A673 (cell line): ENCODE results near the gene CRY1. TPM values are rescaled to one million over a fixed set of nuclear protein-coding genes. Genes with fewer than 3 reads are reported as not detected.
A peak's percentile ranks its signal among the peaks of the same experiment; 100 is the strongest.

Experiments
- BruUV-seq: library from RNA; stranded (reverse); fragments of 400-500 nt; replicated peaks from 2 replicates; lab custom pipeline; 2021; lab: Mats Ljungman, UMichigan
- CTCF ChIA-PET: fragments of 300-600 bp; sonication (Branson Sonifier 250); formaldehyde crosslinking; loops from one replicate; lab custom pipeline; 2022; ENCODE audit warnings: antibody characterized with exemption; lab: Charles Lee
- POLR2A ChIA-PET: fragments of 300-600 bp; sonication (Branson Sonifier 250); formaldehyde crosslinking; loops from one replicate; lab custom pipeline; 2022; ENCODE audit warnings: antibody characterized with exemption; ENCODE audit not compliant: low non-redundant PET; lab: Charles Lee
- DNase-seq: peaks from one replicate; pipeline ENCODE4 v3.0.0-alpha.2; 2015; ENCODE audit warnings: low spot score
- H3K27ac ChIP-seq: fragments of 200-600 bp; sonication (generic); 2 replicates; pipeline ENCODE4 v1.5.1; 2016; ENCODE audit warnings: mixed run types, low read depth, mild to moderate bottlenecking, mixed read lengths, antibody characterized with exemption, low read length; ENCODE audit not compliant: poor library complexity, severe bottlenecking
- H3K27me3 ChIP-seq: fragments of 200-600 bp; sonication (generic); replicated peaks from 2 replicates; pipeline ENCODE4 v1.6.1; 2017; ENCODE audit warnings: mixed run types, low read depth, mild to moderate bottlenecking, mixed read lengths, antibody characterized with exemption, low read length; ENCODE audit not compliant: insufficient read depth, poor library complexity
- H3K36me3 ChIP-seq: fragments of 200-600 bp; sonication (generic); 2 replicates; pipeline ENCODE4 v1.6.1; 2016; ENCODE audit warnings: mixed run types, mild to moderate bottlenecking, mixed read lengths, antibody characterized with exemption, low read length; ENCODE audit not compliant: insufficient read depth, poor library complexity, severe bottlenecking
- H3K4me1 ChIP-seq: fragments of 200-600 bp; sonication (generic); 2 replicates; pipeline ENCODE4 v1.6.1; 2017; ENCODE audit warnings: mixed run types, mild to moderate bottlenecking, mixed read lengths, antibody characterized with exemption, low read length; ENCODE audit not compliant: insufficient read depth, poor library complexity, severe bottlenecking
- H3K4me3 ChIP-seq: fragments of 200-600 bp; sonication (generic); 2 replicates; pipeline ENCODE4 v1.5.1; 2016; ENCODE audit warnings: low read depth, mixed run types, mild to moderate bottlenecking, mixed read lengths, low read length; ENCODE audit not compliant: poor library complexity, severe bottlenecking
- H3K9me3 ChIP-seq: fragments of 200-600 bp; sonication (generic); 2 replicates; pipeline ENCODE4 v1.6.1; 2016; ENCODE audit warnings: mixed run types, low read depth, mild to moderate bottlenecking, mixed read lengths, antibody characterized with exemption, low read length; ENCODE audit not compliant: poor library complexity, severe bottlenecking
- EZH2 ChIP-seq: fragments of 200-600 bp; sonication (generic); IDR thresholded peaks from 2 replicates; pipeline ENCODE4 v1.6.1; 2017; ENCODE audit warnings: borderline replicate concordance, low read depth, mild to moderate bottlenecking, mixed read lengths, antibody characterized with exemption, low read length; ENCODE audit not compliant: poor library complexity, severe bottlenecking
- intact Hi-C: fragments of 100-400 bp; cut with micrococcal nuclease; formaldehyde crosslinking; loops from one replicate; pipeline ENCODE4 v1.10.0; 2022; ENCODE audit not compliant: unreplicated experiment
- total RNA-seq: library from RNA; stranded (reverse); gene quantifications from 2 replicates; pipeline ENCODE4 v1.2.3, GENCODE V29; 2021
- TF ChIP-seq, protein P1 (sequence below): fragments of 300-800, 200-600 bp; sonication (generic); conservative IDR thresholded peaks from 2 replicates; pipeline ENCODE4 v1.5.1; 2017; ENCODE audit warnings: low read depth, mild to moderate bottlenecking, antibody characterized with exemption, low read length, moderate library complexity, mixed read lengths

CRY1 gene
- total RNA-seq, 1 experiment from 2014 or later: 41.0 TPM

- intact Hi-C loops: no loop called here
- TF ChIP-seq, protein P1, sequence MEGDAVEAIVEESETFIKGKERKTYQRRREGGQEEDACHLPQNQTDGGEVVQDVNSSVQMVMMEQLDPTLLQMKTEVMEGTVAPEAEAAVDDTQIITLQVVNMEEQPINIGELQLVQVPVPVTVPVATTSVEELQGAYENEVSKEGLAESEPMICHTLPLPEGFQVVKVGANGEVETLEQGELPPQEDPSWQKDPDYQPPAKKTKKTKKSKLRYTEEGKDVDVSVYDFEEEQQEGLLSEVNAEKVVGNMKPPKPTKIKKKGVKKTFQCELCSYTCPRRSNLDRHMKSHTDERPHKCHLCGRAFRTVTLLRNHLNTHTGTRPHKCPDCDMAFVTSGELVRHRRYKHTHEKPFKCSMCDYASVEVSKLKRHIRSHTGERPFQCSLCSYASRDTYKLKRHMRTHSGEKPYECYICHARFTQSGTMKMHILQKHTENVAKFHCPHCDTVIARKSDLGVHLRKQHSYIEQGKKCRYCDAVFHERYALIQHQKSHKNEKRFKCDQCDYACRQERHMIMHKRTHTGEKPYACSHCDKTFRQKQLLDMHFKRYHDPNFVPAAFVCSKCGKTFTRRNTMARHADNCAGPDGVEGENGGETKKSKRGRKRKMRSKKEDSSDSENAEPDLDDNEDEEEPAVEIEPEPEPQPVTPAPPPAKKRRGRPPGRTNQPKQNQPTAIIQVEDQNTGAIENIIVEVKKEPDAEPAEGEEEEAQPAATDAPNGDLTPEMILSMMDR: no peak
- no peak for TF ChIP-seq EZH2
- Histone ChIP-seq H3K36me3 (no peaks in the 10 kb centered on the region), H3K4me3 (peak overlapping the region; percentile 64), H3K27ac (no peak overlapping the region), H3K9me3 (no peaks in the 10 kb centered on the region), H3K27me3 (no peaks in the 10 kb centered on the region), H3K4me1 (peaks cover 9% of the 10 kb centered on the region)
- ChIA-PET POLR2A (no interaction called here), CTCF (interaction anchor here (0.6 to 1.2 kb wide), 3 partner anchors 12 to 585 kb away, joined by 3 to 8 read pairs (median 3); no protein-coding TSS in a partner anchor)
- no TSS peak for BruUV-seq
- DNase-seq: peak; percentile 30
Observed at GRCh38 chr12:107091381-107091780, 2.0 kb downstream of the CRY1 start.

- no peak for TF ChIP-seq EZH2
- TF ChIP-seq, protein P1: no peak
- no peak overlapping the region for H3K27ac ChIP-seq
- ChIA-PET POLR2A (no interaction called here), CTCF (interaction anchor here (0.6 to 1.2 kb wide), 2 partner anchors 11 to 585 kb away, joined by 3 to 8 read pairs; no protein-coding TSS in a partner anchor)
- H3K4me3 ChIP-seq: no peak overlapping the region
- BruUV-seq: no TSS peak
- no peaks in the 10 kb centered on the region for H3K9me3 ChIP-seq
- H3K36me3 ChIP-seq: no peaks in the 10 kb centered on the region
- H3K4me1 ChIP-seq: peaks cover 9% of the 10 kb centered on the region
- intact Hi-C loops: no loop called here
- no peaks in the 10 kb centered on the region for H3K27me3 ChIP-seq
- DNase-seq: no peak
Observed at GRCh38 chr12:107090711-107091110, 2.6 kb downstream of the CRY1 start.

DNA sequence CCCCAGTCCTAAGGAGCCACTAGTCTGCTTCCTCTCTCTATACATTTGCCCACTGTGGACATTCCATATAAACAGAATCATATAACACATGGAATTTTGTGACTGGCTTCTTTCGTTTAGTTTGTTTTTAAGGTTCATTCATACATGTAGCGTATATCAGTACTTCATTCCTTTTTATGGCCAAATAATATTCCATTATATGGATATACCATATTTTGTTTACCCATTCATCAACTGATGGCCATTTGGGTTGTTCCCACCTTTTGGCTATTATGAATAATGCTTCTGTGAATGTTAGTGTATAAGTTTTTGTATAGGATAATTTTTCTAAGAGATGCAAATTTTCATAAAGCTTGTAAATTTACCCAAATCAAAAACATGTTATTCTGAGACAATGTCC, 4.4 kb downstream of the CRY1 start:
- ChIA-PET POLR2A (no interaction called here), CTCF (interaction anchor here (0.6 kb wide), 1 partner anchor 16 kb away, joined by 3 read pairs; no protein-coding TSS in a partner anchor)
- intact Hi-C loops: no loop called here
- Histone ChIP-seq H3K27ac (no peak overlapping the region), H3K4me3 (no peak overlapping the region), H3K27me3 (no peaks in the 10 kb centered on the region), H3K4me1 (peaks cover 9% of the 10 kb centered on the region), H3K9me3 (no peaks in the 10 kb centered on the region), H3K36me3 (no peaks in the 10 kb centered on the region)
- no peak for TF ChIP-seq EZH2
- TF ChIP-seq, protein P1: no peak
- DNase-seq: no peak
- BruUV-seq: no TSS peak
